CD4-positive, alpha-beta T cell treated with Interleukin-6 at 100 ng/mL for 8 hours (primary cell): ENCODE measurements around the gene NAIF1.
A peak's percentile ranks its signal among the peaks of the same experiment; 100 is the strongest.
"Not testable (repeated sequence)": the region's sequence is repeated elsewhere in the genome, so short reads cannot be mapped to it uniquely, and the experiment has no call there.

Source experiments
- DNase-seq: peaks from one replicate; pipeline ENCODE4 v3.0.0-alpha.2; 2020; ENCODE audit warnings: mixed read lengths, low spot score

NAIF1 gene, protein sequence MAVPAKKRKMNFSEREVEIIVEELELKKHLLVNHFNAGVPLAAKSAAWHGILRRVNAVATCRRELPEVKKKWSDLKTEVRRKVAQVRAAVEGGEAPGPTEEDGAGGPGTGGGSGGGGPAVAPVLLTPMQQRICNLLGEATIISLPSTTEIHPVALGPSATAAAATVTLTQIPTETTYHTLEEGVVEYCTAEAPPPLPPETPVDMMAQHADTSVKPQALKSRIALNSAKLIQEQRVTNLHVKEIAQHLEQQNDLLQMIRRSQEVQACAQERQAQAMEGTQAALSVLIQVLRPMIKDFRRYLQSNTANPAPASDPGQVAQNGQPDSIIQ

GRCh38 chr9:128066713-128067644, at the start of gene NAIF1:
Gene NAIF1, minus strand, starts transcription at chr9:128067320. Its CDS starts 219 bp downstream, at chr9:128067101.
- peak; percentile 98 for DNase-seq

DNA sequence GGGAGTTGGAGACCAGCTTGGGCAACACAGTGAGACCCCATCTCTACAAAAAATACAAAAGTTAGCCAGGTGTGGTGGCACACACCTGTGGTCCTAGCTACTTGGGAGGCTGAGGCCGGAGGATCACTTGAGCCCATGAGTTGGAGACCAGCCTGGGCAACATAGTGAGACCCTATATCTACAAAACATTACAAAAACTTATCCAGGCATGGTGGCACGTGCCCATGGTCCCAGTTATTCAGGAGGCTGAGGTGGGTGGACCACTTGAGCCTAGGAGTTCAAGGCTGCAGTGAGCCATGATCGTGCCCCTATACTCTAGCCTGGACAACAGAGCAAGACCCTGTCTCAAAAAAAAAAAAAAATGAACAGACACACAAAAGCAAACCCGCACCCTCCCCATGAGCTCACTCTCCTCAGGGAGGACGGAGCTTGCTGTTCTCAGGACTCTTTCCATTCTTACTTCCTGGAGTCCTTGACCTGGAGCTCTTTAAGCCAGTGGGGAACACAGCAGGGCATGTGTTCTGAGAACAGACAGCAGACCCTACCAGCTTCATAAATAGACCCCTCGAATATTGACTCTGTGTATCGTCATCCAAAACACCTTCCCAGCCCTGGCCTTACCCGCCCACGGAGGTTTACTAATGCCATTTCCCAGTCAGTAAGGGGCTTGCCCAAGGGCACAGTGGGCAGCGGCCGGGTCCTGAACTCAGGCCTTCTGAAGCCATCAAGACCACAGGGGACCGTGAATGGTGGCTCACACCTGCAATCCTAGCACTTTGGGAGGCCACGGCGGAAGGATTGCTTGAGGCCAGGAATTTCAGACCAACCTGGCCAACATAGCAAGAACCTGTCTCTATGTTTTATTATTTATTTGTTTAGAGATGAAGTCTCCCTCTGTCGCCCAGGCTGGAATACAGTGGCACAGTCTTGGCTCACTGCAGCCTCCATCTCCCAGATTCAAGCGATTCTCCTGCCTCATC, 49.3 kb upstream of the NAIF1 start:
- no peak for DNase-seq

- DNase-seq = no peak
Measured at GRCh38 chr9:128115187-128116103, 48.3 kb upstream of the NAIF1 start.

DNA sequence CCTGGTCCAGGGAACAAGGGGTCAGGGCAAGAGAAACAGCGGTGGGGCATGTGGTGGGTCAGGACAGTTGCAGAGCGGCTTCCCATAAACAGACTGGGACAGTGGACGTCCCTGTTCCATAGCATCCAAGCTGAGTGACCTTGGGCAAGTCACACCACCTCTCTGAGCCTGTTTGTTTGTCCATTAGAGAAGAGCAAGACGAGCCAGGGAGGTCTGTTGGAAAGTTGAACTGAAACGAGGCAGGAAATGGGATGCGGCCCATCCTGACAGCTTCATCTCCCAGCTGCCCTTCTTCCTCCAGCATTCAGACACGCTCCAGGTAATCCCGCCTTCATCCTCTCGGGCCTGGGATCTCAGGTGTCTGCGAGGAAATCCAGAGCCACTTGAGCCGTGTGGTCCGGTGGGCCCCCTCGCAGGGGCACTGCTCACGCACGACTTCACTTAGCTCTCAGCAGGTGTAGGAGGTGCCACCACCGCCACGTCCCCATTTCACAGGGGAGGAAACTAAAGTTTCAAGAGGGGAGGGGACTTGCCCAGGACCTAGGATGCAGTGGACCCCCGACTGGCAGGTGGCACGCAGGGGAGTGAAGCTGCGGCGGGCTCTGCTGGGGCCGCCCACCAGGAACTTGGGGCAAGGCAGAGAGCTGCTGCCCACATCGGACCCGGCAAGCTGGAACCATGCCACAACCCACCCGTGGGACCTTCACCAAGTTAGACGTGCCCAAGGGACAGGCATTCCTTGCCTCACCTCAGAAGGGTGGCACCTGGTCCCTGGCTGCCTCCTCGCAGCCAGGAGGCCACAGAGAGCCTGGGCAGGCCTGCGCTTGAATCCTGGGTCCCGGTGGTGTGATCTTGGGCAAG, 47.4 kb upstream of the NAIF1 start:
- DNase-seq = no peak

GRCh38 chr9:128113526-128114325, 46.6 kb upstream of the NAIF1 start:
- no peak for DNase-seq

DNA sequence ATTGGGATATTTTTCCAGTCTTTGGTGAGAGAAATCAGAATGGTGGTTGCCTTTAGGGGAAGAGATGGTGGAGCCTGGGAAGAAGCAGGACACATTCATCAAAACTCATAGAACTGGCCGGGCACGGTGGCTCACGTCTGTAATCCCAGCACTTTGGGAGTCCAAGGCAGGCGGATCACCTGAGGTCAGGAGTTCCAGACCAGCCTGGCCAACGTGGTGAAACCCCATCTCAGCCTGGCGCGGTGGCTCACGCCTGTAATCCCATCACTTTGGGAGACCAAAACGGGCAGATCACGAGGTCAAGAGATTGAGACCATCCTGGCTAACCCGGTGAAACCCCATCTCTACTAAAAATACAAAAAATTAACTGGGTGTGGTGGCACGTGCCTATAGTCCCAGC, 44.6 kb upstream of the NAIF1 start:
- DNase-seq = not testable (repeated sequence)

DNA sequence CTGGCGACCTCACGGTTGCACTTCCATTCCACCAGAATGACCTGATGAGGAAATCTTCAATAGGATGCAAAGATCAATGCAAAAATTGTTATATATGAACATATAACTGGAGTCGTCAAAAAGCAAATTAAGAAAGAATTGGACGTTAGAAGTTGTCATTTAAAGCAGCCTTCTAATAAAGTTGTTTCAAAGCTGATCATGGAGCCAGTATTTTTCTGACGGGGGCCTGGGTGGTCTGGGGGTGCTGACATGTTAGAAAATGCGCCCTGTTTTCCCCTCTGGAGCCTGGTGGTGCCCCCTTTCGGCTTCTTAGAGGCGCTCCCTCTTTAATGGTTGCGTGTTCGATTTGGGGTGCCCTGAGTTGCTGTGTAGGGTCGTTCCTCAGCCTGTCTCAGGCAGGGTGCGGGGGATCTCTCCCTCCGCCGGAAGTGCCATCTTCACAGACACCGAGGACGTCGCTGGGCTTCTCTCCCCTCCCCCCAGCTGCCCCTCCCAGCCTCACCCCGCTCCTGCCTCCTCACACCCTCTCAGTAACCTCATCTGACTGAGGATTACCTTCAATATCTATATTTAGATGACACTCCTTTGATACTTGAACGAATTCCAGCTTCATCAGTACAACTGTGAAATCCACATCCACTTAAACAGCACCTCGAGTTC, 42.1 kb upstream of the NAIF1 start:
- DNase-seq = no peak

- DNase-seq = no peak
Measured at GRCh38 chr9:128108269-128109049, 41.3 kb upstream of the NAIF1 start.

DNA sequence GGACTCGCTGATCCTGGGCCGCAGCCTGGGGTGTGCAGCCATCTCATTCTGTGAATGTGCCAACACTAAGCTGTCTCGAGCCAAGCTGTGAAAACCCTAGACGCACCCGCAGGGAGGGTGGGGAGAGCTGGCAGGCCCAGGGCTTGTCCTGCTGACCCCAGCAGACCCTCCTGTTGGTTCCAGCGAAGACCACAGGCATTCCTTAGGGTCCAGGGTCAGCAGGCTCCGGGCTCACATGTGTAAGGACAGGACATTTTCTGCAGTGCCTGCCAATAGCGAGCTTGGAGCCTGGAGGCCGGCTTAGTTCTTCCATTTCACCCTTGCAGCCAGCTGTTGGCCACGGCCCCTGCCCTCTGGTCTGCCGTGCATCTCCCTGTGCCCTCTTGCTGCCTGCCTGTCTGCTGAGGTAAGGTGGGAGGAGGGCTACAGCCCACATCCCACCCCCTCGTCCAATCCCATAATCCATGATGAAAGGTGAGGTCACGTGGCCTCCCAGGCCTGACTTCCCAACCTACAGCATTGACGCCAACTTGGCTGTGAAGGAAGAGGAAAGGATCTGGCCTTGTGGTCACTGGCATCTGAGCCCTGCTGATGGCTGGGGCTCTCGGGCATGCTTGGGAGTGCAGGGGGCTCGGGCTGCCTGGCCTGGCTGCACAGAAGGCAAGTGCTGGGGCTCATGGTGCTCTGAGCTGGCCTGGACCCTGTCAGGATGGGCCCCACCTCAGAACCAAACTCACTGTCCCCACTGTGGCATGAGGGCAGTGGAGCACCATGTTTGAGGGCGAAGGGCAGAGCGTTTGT, 40.5 kb upstream of the NAIF1 start:
- DNase-seq = no peak

- no peak for DNase-seq
Measured at GRCh38 chr9:128106940-128107467, 39.9 kb upstream of the NAIF1 start.

GRCh38 chr9:128106181-128106939, 39.2 kb upstream of the NAIF1 start:
- no peak for DNase-seq

GRCh38 chr9:128105538-128106175, 38.5 kb upstream of the NAIF1 start:
- no peak for DNase-seq

GRCh38 chr9:128104171-128104618, 37.1 kb upstream of the NAIF1 start:
- no peak for DNase-seq

DNA sequence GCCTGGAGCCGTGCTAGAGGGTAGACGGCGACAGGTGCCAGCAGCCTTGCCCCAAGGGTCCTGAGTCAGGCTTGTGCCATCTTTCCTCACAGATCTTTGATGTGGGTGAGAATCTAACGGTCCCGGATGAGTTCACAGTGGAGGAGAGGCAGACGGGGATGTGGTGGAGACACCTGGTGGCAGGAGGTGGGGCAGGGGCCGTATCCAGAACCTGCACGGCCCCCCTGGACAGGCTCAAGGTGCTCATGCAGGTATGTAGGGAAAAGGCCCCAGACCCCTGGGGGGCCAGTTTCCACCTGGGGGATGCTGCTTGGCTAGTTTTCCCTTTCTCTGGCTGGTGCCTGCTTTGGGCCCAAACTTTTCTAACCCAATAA, 36.5 kb upstream of the NAIF1 start:
- DNase-seq = peak; percentile 45
